Body of pancreas (tissue), 4 donors: ENCODE measurements around the gene DUSP23.

ENCODE experiments used
- CTCF ChIP-seq, 7 experiments: fragments of 450-650 bp in 4 of 7; fragments of 200-600 bp in 3 of 7; sonication (generic) in 3 of 7; IDR thresholded peaks; one replicate each; pipeline ENCODE4 v1.5.1; 2016 to 2019; ENCODE audit warnings: antibody characterized with exemption in 7 of 7
- POLR2A ChIP-seq, 3 donors: fragments of 450-650 bp; IDR thresholded peaks; one replicate each; pipeline ENCODE4 v1.6.1; 2016; ENCODE audit warnings: antibody characterized with exemption in 3 of 3, mild to moderate bottlenecking in 2 of 3

GRCh38 chr1:159815926-159816325 lies 35.2 kb downstream of the DUSP23 start:
- TF ChIP-seq CTCF (IDR thresholded peaks at IDR 0.05) (no peak), POLR2A (IDR thresholded peaks at IDR 0.05) (no peak)
